PFSK-1 (cell line): ENCODE data around the gene CACNG7.

Experiments
- POLR2AphosphoS5 ChIP-seq: IDR thresholded peaks from 2 replicates; pipeline ENCODE4 v1.6.1; 2012; ENCODE audit warnings: low read depth, mild to moderate bottlenecking, control low read depth, low read length, moderate library complexity
- SIN3A ChIP-seq: IDR thresholded peaks from 2 replicates; pipeline ENCODE4 v1.6.1; 2012; ENCODE audit warnings: mild to moderate bottlenecking, low read length, moderate library complexity, borderline replicate concordance; ENCODE audit not compliant: insufficient read depth
- TAF1 ChIP-seq: IDR thresholded peaks from 2 replicates; pipeline ENCODE4 v1.6.1; 2012; ENCODE audit warnings: low read length, control low read depth, borderline replicate concordance; ENCODE audit not compliant: insufficient read depth
- TF ChIP-seq, protein P1 (sequence below), 2 experiments: IDR thresholded peaks; 2 replicates each; pipeline versions ENCODE4 v1.6.1 to v1.8.0; 2011 to 2012; ENCODE audit warnings: low read depth in 2 of 2, low read length in 2 of 2, control low read depth in 1 of 2, inconsistent platforms in 1 of 2, mild to moderate bottlenecking in 1 of 2, moderate library complexity in 1 of 2; ENCODE audit not compliant: insufficient read depth in 1 of 2

GRCh38 chr19:53944933-53945332 lies 35.9 kb downstream of the CACNG7 start:
- TF ChIP-seq POLR2AphosphoS5 (no peak), TAF1 (no peak), SIN3A (no peak)
- TF ChIP-seq, protein P1, sequence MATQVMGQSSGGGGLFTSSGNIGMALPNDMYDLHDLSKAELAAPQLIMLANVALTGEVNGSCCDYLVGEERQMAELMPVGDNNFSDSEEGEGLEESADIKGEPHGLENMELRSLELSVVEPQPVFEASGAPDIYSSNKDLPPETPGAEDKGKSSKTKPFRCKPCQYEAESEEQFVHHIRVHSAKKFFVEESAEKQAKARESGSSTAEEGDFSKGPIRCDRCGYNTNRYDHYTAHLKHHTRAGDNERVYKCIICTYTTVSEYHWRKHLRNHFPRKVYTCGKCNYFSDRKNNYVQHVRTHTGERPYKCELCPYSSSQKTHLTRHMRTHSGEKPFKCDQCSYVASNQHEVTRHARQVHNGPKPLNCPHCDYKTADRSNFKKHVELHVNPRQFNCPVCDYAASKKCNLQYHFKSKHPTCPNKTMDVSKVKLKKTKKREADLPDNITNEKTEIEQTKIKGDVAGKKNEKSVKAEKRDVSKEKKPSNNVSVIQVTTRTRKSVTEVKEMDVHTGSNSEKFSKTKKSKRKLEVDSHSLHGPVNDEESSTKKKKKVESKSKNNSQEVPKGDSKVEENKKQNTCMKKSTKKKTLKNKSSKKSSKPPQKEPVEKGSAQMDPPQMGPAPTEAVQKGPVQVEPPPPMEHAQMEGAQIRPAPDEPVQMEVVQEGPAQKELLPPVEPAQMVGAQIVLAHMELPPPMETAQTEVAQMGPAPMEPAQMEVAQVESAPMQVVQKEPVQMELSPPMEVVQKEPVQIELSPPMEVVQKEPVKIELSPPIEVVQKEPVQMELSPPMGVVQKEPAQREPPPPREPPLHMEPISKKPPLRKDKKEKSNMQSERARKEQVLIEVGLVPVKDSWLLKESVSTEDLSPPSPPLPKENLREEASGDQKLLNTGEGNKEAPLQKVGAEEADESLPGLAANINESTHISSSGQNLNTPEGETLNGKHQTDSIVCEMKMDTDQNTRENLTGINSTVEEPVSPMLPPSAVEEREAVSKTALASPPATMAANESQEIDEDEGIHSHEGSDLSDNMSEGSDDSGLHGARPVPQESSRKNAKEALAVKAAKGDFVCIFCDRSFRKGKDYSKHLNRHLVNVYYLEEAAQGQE (IDR thresholded peaks at IDR 0.05; ENCODE audit: insufficient read depth in 1 of 2, low read depth in 2 of 2, low read length in 2 of 2) = no peak
